Common myeloid progenitor, CD34-positive (primary cell): ENCODE data around the gene TAS2R46.

Experiments used
- CTCF ChIA-PET: fragments of 350-600 bp; sonication (Branson Sonifier 250); formaldehyde crosslinking; loops from one replicate; lab custom pipeline; 2021; ENCODE audit warnings: antibody characterized with exemption; lab: Charles Lee
- POLR2A ChIA-PET: fragments of 350-600 bp; sonication (Branson Sonifier 250); formaldehyde crosslinking; loops from one replicate; lab custom pipeline; 2021; ENCODE audit warnings: antibody characterized with exemption; lab: Charles Lee
- DNase-seq, 3 donors: peaks; one replicate each; pipeline versions ENCODE4 v3.0.0 to v3.0.0-alpha.2; 2013
- H3K27ac ChIP-seq, 2 experiments: 1 replicate in 1 of 2; 2 replicates in 1 of 2; pipeline ENCODE4 v1.7.0; 2013; ENCODE audit warnings: inconsistent platforms in 2 of 2, low read length in 2 of 2, mild to moderate bottlenecking in 2 of 2, low read depth in 1 of 2, moderate library complexity in 1 of 2; ENCODE audit not compliant: severe bottlenecking in 2 of 2, insufficient read depth in 1 of 2, poor library complexity in 1 of 2
- H3K27me3 ChIP-seq, 5 experiments: replicated peaks in 2 of 5; 1 replicate in 3 of 5; 2 replicates in 2 of 5; pipeline versions ENCODE4 v1.6.1 to v1.7.0; 2013; ENCODE audit warnings: low read length in 4 of 5, mild to moderate bottlenecking in 2 of 5, moderate library complexity in 2 of 5, inconsistent platforms in 1 of 5; ENCODE audit not compliant: insufficient read depth in 5 of 5, control insufficient read depth in 4 of 5
- H3K36me3 ChIP-seq, 4 experiments: 1 replicate in 2 of 4; 2 replicates in 2 of 4; pipeline versions ENCODE4 v1.6.1 to v1.7.0; 2013; ENCODE audit warnings: low read length in 3 of 4, control low read depth in 1 of 4, mild to moderate bottlenecking in 1 of 4; ENCODE audit not compliant: control insufficient read depth in 4 of 4, insufficient read depth in 4 of 4
- H3K4me1 ChIP-seq, 4 experiments: 1 replicate in 3 of 4; 2 replicates in 1 of 4; pipeline versions ENCODE4 v1.6.1 to v1.7.1; 2013; ENCODE audit warnings: low read length in 3 of 4, mild to moderate bottlenecking in 3 of 4, control low read depth in 1 of 4, inconsistent platforms in 1 of 4, moderate library complexity in 1 of 4; ENCODE audit not compliant: control insufficient read depth in 4 of 4, insufficient read depth in 4 of 4; ENCODE audit errors: control extremely low read depth in 1 of 4
- H3K4me3 ChIP-seq, 7 experiments: 1 replicate in 4 of 7; 2 replicates in 3 of 7; pipeline versions ENCODE4 v1.5.1 to v1.7.0; 2013; ENCODE audit warnings: mild to moderate bottlenecking in 7 of 7, low read length in 6 of 7, moderate library complexity in 6 of 7, inconsistent platforms in 2 of 7, low read depth in 2 of 7, control low read depth in 1 of 7; ENCODE audit not compliant: insufficient read depth in 4 of 7, control insufficient read depth in 1 of 7; ENCODE audit errors: extremely low read depth in 1 of 7
- H3K9me3 ChIP-seq, 5 experiments: 1 replicate in 4 of 5; 2 replicates in 1 of 5; pipeline versions ENCODE4 v1.6.1 to v1.7.1; 2013; ENCODE audit warnings: low read length in 4 of 5, mild to moderate bottlenecking in 2 of 5, inconsistent platforms in 1 of 5, low read depth in 1 of 5, moderate library complexity in 1 of 5; ENCODE audit not compliant: control insufficient read depth in 4 of 5, insufficient read depth in 2 of 5; ENCODE audit errors: control extremely low read depth in 1 of 5
- WGBS: methylation state at CpG from one replicate; pipeline ENCODE4 v1.1.5; 2013; ENCODE audit not compliant: insufficient coverage; 5-methylcytosine and 5-hydroxymethylcytosine counted together

The TAS2R46 gene

GRCh38 chr12:11092128-11092527 is 30.0 kb upstream of the TAS2R46 start, which contains the start of gene TAS2R43:
Gene TAS2R43 (minus strand): TSS chr12:11092313. CDS start chr12:11092229, 84 bp downstream.
- Histone ChIP-seq H3K4me3 (no peak within 1 kb of the TSS), H3K36me3 (peaks cover 0 to 3% (median 0%) of the 10 kb centered on the region in 4 experiments), H3K9me3 (peaks cover 0 to 2% (median 0%) of the 10 kb centered on the region in 5 experiments), H3K4me1 (no peaks in the 10 kb centered on the region), H3K27ac (no peak within 1 kb of the TSS), H3K27me3 (no peaks in the 10 kb centered on the region)
- no peak for DNase-seq
- ChIA-PET CTCF (no interaction called here), POLR2A (no interaction called here)
- WGBS: no CpG with 5 or more reads among the region's 6 CpGs

GRCh38 chr12:11089246-11089645 is 27.2 kb upstream of the TAS2R46 start:
- CTCF ChIA-PET: no interaction called here
- Histone ChIP-seq H3K27me3 (no peaks in the 10 kb centered on the region), H3K9me3 (peaks cover 0 to 2% (median 0%) of the 10 kb centered on the region in 5 experiments), H3K4me3 (no peak overlapping the region), H3K27ac (no peak overlapping the region), H3K36me3 (peaks cover 0 to 3% (median 0%) of the 10 kb centered on the region in 4 experiments), H3K4me1 (no peaks in the 10 kb centered on the region)
- 100% methylated on average over 2 of the region's 5 CpGs for WGBS
- POLR2A ChIA-PET: no interaction called here
- no peak for DNase-seq

- no CpG with 5 or more reads among the region's 3 CpGs for WGBS
- ChIA-PET CTCF (no interaction called here), POLR2A (no interaction called here)
- Histone ChIP-seq H3K27me3 (no peaks in the 10 kb centered on the region), H3K4me3 (no peak overlapping the region), H3K4me1 (no peaks in the 10 kb centered on the region), H3K36me3 (no peaks in the 10 kb centered on the region), H3K9me3 (peaks cover 0 to 8% (median 5%) of the 10 kb centered on the region in 5 experiments), H3K27ac (no peak overlapping the region)
- DNase-seq: no peak
Measured at GRCh38 chr12:11085419-11085818, 23.3 kb upstream of the TAS2R46 start.

- no peak overlapping the region for H3K27ac ChIP-seq
- POLR2A ChIA-PET: no interaction called here
- CTCF ChIA-PET: no interaction called here
- no peaks in the 10 kb centered on the region for H3K36me3 ChIP-seq
- peaks cover 0 to 14% (median 8%) of the 10 kb centered on the region in 5 experiments for H3K9me3 ChIP-seq
- DNase-seq: no peak
- H3K4me1 ChIP-seq: no peaks in the 10 kb centered on the region
- no peaks in the 10 kb centered on the region for H3K27me3 ChIP-seq
- no peak overlapping the region for H3K4me3 ChIP-seq
- WGBS: no CpG with 5 or more reads among the region's 2 CpGs
Measured at GRCh38 chr12:11081987-11082386, 19.9 kb upstream of the TAS2R46 start.

- no CpG with 5 or more reads among the region's 1 CpG for WGBS
- no peaks in the 10 kb centered on the region for H3K36me3 ChIP-seq
- no peak for DNase-seq
- POLR2A ChIA-PET: no interaction called here
- H3K27ac ChIP-seq: no peak overlapping the region
- no peaks in the 10 kb centered on the region for H3K27me3 ChIP-seq
- no peak overlapping the region for H3K4me3 ChIP-seq
- H3K9me3 ChIP-seq: peaks cover 0 to 9% (median 6%) of the 10 kb centered on the region in 5 experiments
- no peaks in the 10 kb centered on the region for H3K4me1 ChIP-seq
- CTCF ChIA-PET: no interaction called here
Measured at GRCh38 chr12:11078246-11078645, 16.2 kb upstream of the TAS2R46 start.

GRCh38 chr12:11075642-11076041 is 13.5 kb upstream of the TAS2R46 start:
- DNase-seq: no peak
- ChIA-PET CTCF (no interaction called here), POLR2A (no interaction called here)
- peaks cover 0 to 6% (median 0%) of the 10 kb centered on the region in 5 experiments for H3K9me3 ChIP-seq
- peaks cover 0 to 10% (median 0%) of the 10 kb centered on the region in 4 experiments for H3K36me3 ChIP-seq
- H3K27me3 ChIP-seq: no peaks in the 10 kb centered on the region
- H3K27ac ChIP-seq: no peak overlapping the region
- no peaks in the 10 kb centered on the region for H3K4me1 ChIP-seq
- no CpG with 5 or more reads among the region's 3 CpGs for WGBS
- no peak overlapping the region for H3K4me3 ChIP-seq

- WGBS: 65% methylated on average over 4 of the region's 4 CpGs
- Histone ChIP-seq H3K27ac (no peak overlapping the region), H3K4me3 (no peak overlapping the region), H3K9me3 (peaks cover 0 to 4% (median 0%) of the 10 kb centered on the region in 5 experiments), H3K27me3 (no peaks in the 10 kb centered on the region), H3K36me3 (peaks cover 0 to 10% (median 0%) of the 10 kb centered on the region in 4 experiments), H3K4me1 (no peaks in the 10 kb centered on the region)
- ChIA-PET POLR2A (no interaction called here), CTCF (no interaction called here)
- DNase-seq: no peak
Measured at GRCh38 chr12:11071414-11071813, 9.3 kb upstream of the TAS2R46 start.
